Medulla oblongata (tissue), 1 donor: ENCODE measurements around the gene SYNPO.

ENCODE experiments used
- DNase-seq: peaks from one replicate; pipeline ENCODE4 v3.0.0-alpha.2; 2015; ENCODE audit errors: extremely low spot score

SYNPO gene

GRCh38 chr5:150641006-150641570 is 628 bp downstream of the SYNPO start:
- DNase-seq = no peak

- DNase-seq = no peak
These were observed 1.5 kb downstream of the SYNPO start for GRCh38 chr5:150641824-150642566.

GRCh38 chr5:150642567-150642927 is 2.1 kb downstream of the SYNPO start:
- DNase-seq = no peak

DNA sequence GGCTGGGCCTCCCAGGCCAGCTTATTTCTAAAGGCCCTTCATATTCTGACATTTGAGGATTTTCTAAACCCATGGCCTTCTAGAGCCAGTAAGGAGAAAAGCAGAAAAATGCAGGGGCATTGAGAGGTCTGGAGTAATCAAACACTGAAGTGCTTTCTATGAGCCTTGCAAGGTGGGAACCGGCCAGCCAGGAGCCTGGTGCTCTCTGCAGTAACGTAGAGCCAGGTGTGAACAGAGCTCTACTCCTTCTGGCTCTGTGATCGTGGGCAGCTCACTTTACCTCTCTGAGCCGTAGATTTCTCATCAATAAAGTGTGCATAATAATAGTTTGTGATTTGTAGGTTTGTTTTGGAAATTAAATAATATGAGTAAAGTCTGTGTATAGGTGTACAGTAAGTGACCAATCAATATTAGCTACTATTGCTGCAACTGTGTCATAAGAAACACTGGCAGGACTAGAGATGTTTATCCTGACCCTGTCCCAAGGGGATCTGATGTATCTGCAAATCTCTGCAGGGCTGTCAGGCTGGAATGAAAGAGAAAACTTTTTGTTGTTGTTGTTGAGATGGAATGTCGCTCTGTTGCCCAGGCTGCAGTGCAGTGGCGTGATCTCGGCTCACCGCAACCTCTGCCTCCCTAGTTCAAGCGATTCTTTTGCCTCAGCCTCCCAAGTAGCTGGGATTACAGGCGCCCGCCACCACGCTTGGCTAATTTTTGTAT is 2.7 kb downstream of the SYNPO start:
- DNase-seq = no peak

DNA sequence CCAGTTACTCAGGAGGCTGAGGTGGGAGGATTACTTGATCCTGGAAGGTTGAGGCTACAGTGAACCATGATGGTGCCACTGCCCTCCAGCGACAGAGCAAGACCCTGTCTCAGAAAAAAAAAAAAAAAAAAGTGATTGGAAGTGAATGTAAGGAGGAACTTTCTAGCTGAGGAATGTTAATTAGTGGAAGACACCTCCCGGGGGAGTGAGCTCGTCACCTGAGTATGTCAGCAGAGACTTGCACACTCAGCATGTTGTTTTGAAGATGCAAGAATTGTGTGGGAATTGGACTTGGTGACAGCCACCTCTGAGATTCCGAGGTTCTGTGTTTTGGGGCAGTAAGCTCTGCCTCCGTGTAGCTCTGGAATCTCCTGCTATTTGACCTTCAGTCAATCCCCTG is 3.6 kb downstream of the SYNPO start:
- no peak for DNase-seq

DNA sequence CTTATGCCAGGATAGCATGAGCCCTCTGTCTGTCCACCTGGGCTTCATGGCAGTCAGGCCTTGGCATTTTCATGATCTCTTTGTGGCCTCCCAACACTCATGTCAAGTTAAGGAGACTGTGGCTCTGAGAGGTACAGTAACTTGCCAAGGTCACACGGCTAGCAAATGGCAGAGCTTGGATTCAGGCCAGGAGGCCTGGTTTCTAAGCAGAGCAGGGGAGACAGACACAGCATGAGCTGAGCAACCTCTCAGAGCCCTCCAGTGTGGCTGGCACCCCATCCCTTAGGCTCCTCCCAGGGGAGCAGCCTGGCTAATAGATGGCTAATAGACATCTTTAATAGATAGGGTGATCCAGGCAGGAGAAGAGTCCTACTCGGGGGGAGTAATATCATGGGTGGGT is 4.1 kb downstream of the SYNPO start:
- DNase-seq = no peak

GRCh38 chr5:150645070-150645700 is 4.7 kb downstream of the SYNPO start:
- DNase-seq = peak; percentile 65

DNA sequence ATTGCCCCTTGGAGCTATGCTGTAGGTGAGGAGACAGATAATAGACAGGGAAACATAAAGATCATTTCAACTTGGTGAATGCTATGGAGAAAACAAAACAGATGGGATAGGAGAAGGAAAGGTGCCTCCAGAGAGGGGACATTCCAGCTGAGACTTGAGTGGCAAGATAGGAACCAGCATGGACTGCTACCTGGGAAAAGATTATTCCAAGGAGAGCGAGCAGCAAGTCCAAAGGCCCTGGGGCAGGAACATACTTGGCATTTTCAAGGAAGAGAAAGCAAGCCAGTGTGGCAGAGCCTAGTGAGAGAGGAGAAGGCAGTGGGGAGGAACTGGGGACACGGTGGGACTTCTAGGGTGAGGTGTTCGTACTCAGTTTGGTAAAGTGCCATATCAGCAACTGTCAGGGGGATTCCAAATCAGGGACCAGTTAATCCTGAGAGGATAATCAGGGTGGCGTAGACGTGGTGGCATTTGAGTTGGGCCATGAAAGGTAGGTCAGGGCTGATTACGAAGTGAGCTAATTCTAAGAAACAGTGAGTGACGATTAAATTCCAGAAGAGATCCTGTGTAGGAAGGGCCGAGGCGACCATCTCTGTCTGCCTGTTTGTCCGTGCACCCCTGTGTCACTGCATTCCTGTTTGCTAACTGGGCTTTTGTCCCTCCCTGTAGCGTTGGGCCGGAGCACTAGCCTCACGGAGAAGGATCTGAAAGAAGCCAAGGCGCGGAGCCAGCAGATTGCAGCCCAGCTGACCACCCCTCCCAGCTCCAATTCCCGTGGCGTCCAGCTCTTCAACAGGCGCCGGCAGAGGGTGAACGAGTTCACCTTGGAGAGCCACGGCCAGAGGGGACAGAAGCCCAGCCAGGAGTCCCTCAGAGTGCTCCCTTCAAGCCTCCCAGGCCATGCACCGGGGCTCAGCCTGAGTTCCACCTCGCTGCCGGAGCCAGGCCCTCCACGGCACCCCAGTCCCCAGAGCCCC is 7.1 kb downstream of the SYNPO start:
- peak; percentile 45 for DNase-seq

GRCh38 chr5:150648294-150649107 is 8.0 kb downstream of the SYNPO start:
- no peak for DNase-seq

DNA sequence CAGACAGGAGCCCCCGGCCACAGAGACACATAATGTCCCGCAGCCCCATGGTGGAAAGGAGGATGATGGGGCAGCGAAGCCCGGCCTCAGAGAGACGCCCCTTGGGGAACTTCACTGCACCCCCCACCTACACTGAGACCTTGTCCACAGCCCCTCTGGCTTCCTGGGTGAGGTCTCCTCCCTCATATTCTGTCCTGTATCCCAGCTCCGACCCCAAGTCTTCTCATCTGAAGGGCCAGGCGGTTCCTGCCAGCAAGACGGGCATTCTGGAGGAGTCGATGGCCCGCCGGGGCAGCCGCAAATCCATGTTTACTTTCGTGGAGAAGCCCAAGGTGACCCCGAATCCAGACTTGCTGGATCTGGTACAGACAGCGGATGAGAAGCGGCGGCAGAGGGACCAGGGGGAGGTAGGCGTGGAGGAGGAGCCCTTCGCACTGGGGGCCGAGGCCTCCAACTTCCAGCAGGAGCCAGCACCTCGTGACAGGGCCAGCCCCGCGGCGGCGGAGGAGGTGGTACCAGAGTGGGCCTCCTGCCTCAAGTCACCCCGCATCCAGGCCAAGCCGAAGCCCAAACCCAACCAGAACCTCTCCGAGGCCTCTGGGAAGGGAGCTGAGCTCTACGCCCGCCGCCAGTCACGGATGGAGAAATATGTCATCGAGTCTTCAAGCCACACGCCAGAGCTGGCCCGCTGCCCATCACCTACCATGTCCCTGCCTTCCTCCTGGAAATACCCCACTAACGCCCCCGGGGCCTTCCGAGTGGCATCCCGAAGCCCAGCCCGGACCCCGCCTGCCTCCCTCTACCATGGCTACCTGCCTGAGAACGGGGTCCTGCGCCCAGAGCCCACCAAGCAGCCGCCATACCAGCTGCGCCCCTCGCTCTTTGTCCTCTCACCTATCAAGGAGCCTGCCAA is 8.9 kb downstream of the SYNPO start:
- no peak for DNase-seq

- no peak for DNase-seq
These were observed 9.9 kb downstream of the SYNPO start for GRCh38 chr5:150650021-150651006.

- DNase-seq = no peak
These were observed 10.9 kb downstream of the SYNPO start for GRCh38 chr5:150651382-150651781.

DNA sequence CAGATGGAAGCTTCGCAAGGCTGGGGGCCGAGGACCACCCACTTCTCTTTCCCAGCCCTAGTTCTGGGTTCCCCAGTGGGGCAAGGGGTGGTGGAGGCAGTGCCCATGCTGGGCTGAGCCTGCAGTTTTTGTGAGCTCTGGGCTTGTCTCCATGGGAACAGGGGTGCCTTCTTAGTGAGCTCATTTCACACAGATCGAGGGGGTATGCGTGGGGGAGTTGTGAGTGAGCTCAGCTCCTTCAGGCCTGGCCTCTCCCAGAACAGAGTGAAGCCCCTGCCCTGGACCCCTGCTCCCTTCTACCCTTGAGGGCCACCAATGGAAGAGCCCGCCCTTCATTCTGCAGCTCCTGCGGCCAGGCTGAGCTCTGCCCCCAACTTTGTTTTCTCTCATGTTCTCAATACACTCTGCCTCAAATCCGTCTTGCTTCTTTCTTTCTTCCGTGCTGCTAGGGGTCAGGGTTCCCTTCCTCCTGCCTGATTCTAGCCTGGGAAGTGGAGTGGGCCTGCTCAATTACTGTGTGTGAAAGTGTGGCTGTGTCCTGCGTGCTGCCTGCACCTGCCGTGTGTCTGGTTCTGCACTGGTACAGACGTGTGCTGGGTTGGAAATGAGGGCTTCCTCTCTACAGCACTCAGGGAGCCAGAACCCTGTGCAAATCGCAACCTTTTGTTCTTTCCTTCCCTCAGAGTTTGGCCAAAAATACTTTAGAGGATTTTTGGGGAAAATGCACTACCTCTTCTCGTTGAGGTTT is 11.6 kb downstream of the SYNPO start:
- DNase-seq = no peak

- DNase-seq = no peak
These were observed 12.8 kb downstream of the SYNPO start for GRCh38 chr5:150653145-150653761.

- DNase-seq = no peak
These were observed 13.5 kb downstream of the SYNPO start for GRCh38 chr5:150653762-150654556.

DNA sequence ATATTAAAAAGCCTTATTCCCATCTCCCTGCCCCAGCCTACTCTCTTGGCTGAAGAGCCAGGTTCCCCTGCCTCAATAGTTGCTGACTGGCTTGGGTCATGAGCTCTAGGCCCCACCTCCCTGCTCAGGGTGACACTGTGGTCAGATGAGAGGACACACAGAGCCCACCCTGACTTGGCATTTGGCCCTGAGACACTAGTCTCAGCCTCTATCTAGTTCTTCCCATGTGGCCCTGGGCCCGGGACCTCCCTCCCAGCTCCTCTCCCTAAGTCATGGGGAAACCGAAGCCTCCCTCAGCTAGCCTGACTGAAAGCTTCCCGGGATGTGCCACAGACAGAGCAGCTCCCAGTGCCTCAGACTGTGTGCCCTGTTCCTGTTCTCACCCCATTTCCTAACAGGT is 14.8 kb downstream of the SYNPO start:
- no peak for DNase-seq
